HG02678 (cell line): ENCODE data around the gene NF1.
"Not testable (repeated sequence)": the region's sequence is repeated elsewhere in the genome, so short reads cannot be mapped to it uniquely, and the experiment has no call there.

ENCODE experiments used
- ATAC-seq: cut with Tn5 transposase; IDR thresholded peaks from one replicate; pipeline ENCODE4 v1.9.1; 2021; ENCODE audit warnings: mild to moderate bottlenecking, moderate library complexity; ENCODE audit not compliant: unreplicated experiment

The NF1 gene

DNA sequence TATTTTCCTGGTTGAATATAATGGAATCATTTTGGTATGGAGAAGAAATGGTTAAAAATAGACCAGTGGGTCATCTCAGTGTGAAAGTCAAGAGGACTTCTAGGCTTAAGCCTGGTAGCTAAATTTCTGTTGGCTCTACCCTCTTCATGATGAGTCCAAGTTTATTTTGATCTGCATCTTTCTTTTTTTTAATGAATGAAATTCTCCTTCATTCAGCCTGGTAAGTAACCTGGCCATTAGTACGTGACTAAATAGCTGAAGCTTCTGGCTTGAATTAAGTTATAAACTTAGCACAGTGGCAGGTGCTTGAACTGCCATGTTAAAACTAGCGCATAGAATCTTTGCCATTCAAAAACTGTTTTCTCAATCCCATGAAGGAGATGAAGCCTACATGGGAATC is 28.0 kb downstream of the NF1 start:
- no peak for ATAC-seq

DNA sequence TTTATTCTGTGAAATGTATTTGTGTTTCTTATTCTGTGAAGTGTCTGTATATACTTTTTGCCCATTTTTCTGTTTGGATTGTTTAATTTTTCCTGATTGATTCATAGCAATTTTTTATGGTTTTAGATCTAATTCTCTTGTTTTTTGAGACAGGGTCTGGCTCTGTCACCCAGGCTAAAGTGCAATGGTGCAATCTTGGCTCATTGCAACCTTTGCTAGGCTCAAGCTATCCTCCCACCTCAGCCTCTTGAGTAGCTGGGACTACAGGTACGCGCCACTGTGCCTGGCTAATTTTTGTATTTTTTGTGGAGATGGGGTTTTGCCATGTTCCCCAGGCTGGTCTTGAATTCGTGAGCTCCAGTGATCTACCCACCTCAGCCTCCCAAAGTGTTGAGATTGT is 31.5 kb downstream of the NF1 start:
- no peak for ATAC-seq

DNA sequence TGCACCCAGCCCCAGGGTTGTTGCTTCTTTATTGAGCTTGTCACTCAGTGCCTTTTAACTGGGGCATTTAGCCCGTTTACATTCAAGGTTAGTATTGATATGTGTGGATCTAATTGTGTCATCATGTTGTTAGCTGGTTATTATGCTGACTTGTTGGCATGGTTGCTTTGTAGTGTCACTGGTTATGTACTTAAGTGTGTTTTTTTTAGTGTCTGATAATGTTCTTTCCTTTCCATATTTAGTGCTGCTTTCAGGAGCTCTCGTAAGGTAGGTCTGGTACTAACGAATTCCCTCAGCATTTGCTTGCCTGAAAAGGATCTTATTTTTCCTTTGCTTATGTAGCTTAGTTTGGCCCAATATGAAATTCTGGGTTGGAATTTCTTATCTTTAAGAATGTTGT is 33.5 kb downstream of the NF1 start:
- no peak for ATAC-seq

DNA sequence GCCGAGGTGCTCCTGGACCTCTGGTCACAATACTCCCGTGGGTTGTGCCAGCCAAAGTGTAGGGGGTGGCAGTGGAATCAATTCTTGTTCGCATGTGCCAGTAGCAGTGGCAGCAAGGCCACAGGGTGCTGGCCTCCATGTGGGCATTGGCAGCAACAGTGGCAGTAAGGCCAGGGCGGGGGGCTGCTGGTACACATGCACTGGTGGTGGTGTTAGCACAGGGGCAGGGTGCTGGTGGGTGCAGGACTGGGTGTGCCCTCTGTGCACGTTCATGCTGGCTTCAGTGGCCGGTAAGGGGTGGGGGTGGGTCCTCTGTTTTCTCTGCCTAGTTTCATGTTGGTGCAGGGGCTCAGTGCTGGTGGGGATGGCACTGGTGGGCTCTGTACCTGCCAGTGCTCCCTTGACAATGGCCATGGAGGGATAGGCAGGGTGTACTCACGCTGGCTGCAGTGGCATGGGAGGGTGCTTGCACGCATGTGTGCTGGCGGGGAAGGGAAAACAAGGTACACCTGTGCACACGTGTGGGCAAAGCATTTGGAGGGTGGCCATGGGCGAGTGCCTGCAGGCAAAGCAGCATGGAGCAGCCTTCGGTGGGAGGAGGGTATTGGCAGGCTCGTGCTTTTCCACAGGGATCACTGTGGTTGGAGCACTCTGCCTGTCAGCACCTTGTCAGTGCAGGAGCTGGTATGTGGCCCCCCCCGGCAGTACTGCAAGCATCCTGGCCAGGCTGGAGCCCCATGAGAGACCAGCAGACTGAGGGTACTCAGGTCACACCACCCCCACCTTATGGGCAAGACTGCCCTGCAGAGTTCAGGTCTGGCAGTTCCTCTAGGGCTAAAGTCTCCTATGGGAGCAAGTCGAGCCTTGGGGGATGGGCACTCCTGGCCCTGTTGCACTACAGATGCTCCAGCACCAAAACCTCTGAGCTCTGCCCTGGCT is 35.8 kb downstream of the NF1 start:
- ATAC-seq, result no peak

DNA sequence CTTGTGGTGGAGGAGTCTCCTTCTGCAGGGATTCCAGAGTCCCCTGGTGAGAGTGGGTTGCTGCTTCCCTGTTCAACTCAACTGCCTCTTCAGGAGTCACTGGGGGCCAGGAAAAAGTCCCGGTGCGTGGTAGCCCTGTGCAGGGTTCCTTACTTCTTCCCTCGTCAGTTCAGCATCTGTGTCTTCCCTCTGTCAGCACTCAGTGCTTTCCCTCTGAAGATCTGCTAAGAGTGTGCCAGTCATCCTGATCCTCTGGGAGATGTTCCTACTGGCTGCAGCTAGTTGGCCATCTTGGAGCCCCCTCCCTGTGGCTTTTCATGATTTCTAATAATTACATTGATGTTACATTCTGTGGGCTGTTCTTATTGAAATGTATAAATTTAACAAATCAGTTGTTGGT is 36.5 kb downstream of the NF1 start:
- ATAC-seq, result no peak

DNA sequence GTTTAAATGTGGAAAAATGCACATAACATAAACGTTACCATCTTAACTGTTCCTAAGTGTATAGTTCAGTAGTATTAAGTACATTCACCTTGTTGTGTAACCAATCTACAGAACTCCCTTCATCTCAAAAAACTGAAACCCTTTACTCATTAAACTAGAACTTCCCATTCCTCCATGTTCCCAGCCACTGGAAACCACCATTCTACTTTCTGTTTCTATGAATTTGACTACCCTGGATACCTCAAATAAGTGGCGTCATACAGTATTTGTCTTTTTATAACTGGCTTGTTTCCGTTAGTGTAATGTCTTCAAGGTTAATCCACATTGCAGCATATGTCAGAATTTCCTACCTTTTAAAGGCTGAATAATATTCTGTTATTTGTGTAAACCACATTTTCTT is 38.2 kb downstream of the NF1 start:
- ATAC-seq, result no peak

DNA sequence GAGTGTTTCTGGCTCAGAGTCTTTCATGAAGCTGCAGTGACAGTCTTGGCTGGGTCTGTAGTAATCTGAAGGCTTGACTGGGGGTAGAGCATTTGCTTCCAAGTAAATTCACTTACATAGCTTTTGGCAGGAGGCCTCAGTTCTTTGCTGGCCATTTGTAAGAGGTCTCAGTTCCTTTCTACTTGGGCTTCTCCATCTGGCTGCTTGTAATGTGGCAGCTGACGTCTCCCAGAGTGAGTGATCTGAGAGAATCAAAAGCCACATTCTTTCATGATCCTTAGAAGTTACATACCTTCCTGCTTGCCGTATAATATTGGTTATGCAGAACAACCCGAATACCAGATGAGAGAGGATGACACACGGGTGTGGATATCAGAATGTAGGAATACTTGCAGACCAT is 39.8 kb downstream of the NF1 start:
- ATAC-seq, result no peak

DNA sequence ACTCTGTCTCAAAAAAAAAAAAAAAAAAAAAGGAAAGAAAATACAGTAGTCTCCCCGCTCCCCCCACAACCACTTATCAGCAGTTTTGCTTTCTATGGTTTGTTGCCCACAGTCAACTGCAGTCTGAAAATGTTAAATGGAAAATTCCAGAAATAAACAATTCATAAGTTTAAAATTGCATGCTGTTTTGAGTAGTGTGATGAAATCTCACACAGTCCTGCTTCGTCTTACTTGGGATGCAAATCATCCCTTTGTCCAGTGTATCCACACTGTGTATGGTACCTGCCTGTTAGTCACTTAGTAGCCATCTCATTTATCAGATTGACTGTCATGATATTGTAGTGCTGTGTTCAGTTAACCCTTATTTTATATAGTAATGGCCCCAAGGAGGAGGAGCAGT is 41.5 kb downstream of the NF1 start:
- no peak for ATAC-seq

DNA sequence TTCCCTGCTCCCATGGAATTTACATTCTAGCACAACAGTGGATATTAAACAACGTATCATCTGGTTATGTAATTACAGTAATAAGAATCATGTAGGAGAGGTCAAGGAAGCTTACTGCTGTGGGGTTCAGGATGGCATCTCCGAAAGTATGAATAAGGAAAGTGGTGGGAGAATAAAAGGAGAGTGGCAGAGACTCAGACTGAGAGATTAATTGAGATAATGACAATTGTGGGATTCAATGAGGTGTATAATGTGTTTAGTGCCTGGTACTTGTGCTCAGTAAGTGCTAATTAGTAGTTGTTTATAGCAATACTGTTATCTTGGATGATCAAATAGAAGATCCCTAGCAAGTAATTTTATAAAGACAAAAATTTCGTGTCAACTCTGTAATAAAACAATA is 45.3 kb downstream of the NF1 start:
- no peak for ATAC-seq

DNA sequence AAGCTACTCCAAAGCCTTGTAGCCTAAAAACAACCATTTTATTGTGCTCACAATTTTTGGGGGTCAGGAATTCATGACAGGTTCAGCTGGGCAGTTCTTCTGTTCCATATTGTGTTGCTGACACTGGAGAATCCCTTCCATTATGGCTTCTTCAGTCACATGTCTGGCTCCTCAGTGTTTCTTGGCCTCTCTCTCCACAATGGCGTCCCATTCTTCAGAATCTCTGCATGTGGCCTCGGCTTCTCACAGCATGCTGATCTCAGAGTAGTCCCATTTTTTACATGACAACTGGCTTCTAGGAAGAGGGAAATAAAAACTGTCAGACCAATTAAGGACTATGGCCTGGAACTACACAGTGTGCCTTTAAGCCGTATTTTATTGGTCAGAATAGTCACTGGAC is 49.7 kb downstream of the NF1 start:
- ATAC-seq, result no peak

DNA sequence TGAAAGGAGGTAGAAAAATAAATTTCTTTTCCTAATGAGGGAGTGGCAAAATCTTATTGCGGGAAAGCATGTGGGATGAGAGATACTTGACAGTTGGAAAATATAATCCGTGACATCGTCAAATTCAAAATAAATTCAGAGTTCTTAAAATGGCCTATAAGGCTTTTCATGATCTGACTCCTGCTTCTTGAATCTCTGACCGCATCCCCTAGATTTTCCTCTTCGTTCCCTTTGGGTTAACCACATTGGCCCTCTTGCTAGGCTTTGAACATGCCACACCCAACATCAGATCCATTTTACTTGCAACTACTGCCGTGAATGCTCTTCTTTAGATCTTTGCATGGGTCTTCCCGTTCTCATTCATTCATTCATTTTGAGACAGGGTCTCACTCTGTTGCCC is 50.1 kb downstream of the NF1 start:
- no peak for ATAC-seq

DNA sequence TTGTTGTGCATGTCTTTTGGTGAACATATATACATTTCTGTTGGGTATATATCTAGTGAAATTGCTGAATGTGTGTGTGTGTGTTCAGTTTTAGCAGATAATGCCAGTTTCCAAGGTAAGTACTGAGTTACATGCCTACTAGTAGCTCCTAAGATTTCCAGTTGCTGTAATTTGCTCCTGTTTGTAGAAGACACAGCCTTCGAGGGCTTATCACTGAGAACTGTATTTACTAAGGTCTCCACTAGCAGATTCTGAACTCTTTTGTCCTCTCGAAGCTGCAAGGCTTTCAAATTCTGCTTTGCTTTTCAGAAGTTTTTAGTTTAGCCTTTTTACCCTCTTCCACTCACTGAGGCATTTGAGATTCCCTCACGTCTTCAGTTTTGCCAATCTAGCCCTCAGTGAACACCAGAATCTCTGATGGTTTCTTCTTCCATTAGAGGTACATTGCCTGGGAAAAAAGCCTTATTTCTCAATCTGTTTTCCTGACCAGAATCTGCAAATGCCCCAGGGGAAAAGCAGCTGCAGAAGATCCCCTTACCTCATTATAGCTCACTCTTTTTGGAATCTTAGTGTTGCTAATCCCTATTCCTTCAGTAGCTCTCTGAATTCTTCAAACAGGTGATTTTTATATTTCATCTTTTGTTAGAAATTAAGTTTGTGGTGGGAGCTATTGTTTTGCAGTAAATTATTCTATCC is 52.9 kb downstream of the NF1 start:
- ATAC-seq, result no peak

DNA sequence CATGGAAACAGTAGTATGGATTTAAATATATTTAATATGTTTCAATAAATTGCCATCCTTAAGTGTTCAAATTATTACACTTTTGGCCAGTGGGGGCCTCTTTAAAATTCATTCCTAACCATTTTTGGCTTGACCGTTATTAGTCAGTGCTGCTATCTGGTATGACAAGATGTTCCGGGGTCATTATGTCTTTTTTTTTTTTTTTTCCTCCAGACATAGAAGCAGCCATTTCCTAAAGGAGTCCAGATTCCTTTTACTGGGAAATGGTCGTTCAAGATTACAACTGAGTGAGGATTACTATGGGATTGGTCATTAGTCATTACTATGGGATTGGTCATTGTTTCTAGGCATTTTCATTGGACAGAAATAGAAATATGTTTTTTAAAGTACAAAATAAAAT is 53.4 kb downstream of the NF1 start:
- no peak for ATAC-seq

DNA sequence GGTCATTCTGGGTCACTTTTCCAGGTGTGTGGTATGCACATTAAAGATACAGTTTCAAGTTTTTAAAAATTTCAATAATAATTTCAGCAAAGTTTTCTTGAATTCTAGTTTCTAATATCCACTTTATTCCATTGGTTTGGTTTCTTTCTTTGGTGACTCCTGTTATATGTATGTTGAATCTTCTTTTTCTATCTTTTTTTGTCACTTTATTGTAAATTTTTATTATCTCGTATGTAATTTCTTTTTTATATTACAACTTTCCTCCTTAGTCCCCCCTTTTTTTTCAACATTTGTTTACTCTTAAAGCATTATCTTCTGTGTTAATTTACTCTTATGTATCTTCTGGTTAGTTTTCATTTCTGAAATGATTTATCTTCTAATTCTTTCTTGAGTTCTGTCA is 57.5 kb downstream of the NF1 start:
- ATAC-seq, result no peak

DNA sequence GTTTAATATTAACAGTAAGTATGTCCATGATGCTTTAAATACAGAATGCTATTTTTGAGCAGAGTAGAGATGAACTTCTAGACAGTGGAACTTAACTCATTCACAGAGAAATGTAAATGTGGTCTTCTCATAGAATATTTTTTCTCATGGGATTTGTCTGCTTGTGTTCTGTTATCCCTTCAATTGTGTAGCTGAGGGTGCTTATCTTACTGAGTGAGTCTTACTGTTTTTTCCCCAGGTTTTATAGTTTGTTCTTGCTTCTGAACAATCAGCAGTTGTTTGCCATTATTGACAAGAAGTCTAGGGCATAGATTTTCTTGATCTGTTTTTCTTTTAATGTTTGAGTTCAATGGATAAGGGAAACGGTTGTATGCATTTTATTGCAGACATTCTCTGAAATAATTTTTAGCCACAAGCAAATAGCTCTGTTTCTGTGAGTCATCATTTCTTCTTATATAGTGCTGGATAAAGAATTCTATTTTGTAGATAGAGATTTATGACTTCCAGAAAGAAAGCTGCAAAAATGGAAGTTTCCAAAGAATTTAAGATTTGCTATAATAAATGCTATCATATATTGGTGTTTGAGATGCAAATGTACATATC is 60.5 kb downstream of the NF1 start:
- ATAC-seq, result no peak

DNA sequence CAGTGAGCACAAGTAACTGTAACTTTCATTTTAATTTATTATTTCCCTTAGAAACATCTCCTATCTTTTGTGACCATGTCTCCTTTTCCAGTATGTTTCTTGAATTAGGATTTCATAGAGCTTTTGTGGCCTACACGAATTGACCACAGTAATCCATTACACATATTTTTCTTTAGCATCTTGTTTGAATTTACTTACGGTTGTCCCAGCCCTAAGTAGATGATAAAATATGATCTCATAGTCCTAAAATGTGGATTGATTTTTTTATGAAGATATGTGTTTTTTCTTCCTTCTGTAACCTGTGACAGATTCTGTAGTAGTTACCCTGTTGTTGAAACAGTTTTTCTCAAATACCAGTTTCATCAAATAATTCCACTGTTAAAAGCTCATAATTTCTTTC is 61.5 kb downstream of the NF1 start:
- no peak for ATAC-seq

DNA sequence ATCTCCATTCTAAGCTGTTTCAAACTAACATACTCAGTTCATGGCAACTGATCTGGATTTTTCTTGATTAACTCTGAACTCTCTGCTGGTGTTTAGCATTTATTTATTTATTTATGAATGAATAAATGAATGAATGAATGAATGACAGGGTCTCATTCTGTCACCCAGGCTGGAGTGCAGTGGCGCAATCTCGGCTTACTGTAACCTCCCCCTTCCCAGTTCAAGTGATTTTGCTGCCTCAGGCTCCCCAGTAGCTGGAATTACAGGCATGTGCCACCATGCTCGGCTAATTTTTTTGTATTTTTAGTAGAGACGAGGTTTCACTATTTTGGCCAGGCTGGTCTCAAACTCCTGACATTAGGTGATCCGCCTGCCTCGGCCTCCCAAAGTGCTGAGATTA is 62.1 kb downstream of the NF1 start:
- ATAC-seq, result not testable (repeated sequence)

DNA sequence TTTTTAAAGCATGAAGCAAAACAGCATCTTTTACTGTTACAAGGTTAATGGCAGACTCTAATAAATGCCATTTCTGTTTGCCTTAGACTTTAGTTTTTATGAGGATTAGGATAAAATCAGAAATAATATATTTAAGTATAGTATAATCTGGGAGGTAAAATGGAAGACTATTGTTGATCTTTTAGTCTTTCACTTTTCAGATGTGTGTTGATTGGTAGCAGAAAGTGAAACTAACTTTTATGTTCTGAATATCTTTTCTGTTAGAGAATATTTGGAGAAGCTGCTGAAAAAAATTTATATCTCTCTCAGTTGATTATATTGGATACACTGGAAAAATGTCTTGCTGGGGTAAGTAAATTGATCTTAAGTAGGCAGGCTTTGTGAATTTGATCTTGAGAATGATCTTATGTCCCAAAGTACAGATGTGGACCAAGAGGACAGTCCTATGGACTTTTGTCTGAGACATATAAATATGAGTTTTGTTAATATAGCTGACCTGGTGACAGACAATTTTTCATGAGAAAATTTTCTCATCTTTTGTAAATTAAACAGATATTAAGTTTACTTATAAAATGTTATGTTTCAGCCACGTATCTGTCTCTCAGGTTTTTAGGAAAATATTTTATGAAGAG is 64.1 kb downstream of the NF1 start:
- ATAC-seq, result no peak

DNA sequence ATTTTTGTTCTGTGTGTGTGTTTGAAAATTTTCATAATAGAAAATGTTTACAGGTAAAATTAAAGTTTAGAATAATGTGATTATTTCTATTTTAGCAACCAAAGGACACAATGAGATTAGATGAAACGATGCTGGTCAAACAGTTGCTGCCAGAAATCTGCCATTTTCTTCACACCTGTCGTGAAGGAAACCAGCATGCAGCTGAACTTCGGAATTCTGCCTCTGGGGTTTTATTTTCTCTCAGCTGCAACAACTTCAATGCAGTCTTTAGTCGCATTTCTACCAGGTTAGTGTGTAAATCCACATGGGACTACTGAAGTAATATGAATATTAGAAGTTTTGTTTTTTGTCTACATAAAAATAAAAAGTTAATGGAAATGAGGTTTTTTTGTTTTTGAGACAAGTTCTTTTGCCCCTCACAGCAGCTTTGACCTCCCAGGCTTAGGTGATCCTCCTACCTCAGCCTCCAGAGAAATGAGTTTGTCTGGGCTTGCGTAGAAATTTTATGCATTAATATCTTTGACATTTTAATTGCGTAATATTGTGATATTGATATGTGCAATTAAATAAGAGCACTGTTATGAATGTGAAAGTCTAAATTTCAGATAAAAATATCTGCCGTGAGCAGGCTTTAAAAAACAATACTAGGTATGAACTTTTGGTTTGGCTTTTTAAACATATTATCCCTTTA is 68.5 kb downstream of the NF1 start:
- ATAC-seq, result no peak

DNA sequence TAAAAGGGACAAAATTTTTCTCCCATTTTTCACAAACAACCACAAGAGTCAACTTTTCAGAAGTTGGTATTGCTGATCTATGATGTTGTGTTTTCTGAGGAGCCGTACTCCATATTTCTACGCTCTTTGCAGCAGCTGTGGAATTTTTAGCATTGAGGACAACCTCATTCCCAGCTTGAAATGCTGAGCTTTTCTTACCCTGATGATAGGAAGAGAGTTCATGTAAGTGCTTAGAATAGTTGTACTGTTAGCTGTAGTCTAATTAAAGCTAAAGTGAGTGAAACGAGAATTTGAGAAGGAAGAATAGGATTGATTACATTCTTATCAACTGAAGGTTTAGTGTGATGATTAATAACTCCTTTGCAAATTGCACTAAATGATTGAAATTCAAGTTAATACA is 72.3 kb downstream of the NF1 start:
- ATAC-seq, result no peak

DNA sequence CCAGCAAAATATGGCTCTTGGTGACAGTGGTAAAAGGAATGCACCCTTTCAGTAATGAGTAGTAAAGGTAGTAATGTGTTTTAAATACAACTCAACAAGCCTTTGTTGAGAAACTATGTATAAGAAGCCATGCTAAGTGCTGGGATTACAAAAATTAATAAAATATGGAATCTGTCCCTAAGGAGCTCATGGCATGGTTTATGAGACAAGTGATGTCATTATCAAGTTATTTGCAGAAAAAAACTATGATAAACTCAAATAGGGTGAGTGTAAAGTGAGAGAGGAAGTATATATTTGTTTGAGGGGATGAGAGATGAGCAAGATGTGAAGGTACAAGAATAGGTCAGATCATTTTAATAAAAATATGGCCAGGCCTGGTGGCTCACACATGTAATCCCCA is 76.9 kb downstream of the NF1 start:
- no peak for ATAC-seq
